Measurements from ENCODE around the gene ADSS1. TPM values are rescaled to one million over a fixed set of nuclear protein-coding genes. Genes with fewer than 3 reads are reported as not detected.

ADSS1 gene
- total RNA-seq, 1 donor: 4.8 TPM

- DNase-seq (ENCODE audit: low read depth): no peak
- H3K4me3 ChIP-seq (ENCODE audit: low read depth, low read length): no peak overlapping the region
- TF ChIP-seq CTCF (IDR thresholded peaks at IDR 0.05; ENCODE audit: insufficient read depth, low read length): no peak
These were observed 18.5 kb upstream of the ADSS1 start for GRCh38 chr14:104705340-104706047.

DNA sequence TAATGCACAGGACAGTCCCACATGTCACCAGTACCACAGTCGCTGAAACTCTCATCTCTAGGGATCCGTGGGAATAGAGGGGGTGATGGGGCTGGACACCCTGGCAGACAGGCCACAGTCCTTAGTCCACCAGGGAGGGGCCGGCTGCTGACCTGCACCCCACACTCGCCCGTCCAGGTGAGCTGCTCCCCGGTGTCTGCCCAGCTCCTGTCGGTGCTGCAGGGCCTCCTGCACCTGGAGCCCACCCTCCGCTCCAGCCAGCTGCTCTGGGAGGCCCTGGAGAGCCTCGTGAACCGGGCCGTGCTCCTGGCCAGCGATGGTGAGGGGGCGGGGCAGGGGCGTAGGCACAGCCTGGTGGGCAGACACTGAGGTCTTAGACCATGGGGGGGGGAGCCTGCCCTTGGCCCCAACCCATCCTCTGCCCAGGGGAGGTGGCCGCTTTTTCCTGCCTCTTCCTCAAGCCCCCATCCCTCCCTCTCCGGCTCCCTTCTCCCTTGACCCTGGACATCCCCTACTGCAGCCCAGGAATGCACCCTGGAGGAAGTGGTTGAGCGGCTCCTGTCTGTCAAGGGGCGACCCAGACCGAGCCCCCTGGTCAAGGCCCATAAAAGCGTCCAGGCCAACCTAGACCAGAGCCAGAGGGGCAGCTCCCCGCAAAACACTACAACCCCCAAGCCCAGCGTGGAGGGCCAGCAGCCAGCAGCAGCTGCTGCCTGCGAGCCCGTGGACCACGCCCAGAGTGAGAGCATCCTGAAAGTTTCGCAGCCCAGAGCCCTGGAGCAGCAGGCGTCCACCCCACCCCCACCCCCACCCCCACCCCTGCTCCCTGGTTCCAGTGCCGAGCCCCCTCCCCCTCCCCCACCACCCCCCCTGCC is 17.1 kb upstream of the ADSS1 start:
- no peak overlapping the region for H3K4me3 ChIP-seq (ENCODE audit: low read depth, low read length)
- DNase-seq (ENCODE audit: low read depth): no peak
- TF ChIP-seq CTCF (IDR thresholded peaks at IDR 0.05; ENCODE audit: insufficient read depth, low read length): no peak

GRCh38 chr14:104707608-104708595 is 16.1 kb upstream of the ADSS1 start:
- no peak for TF ChIP-seq CTCF (IDR thresholded peaks at IDR 0.05; ENCODE audit: insufficient read depth, low read length)
- no peak overlapping the region for H3K4me3 ChIP-seq (ENCODE audit: low read depth, low read length)
- no peak for DNase-seq (ENCODE audit: low read depth)

DNA sequence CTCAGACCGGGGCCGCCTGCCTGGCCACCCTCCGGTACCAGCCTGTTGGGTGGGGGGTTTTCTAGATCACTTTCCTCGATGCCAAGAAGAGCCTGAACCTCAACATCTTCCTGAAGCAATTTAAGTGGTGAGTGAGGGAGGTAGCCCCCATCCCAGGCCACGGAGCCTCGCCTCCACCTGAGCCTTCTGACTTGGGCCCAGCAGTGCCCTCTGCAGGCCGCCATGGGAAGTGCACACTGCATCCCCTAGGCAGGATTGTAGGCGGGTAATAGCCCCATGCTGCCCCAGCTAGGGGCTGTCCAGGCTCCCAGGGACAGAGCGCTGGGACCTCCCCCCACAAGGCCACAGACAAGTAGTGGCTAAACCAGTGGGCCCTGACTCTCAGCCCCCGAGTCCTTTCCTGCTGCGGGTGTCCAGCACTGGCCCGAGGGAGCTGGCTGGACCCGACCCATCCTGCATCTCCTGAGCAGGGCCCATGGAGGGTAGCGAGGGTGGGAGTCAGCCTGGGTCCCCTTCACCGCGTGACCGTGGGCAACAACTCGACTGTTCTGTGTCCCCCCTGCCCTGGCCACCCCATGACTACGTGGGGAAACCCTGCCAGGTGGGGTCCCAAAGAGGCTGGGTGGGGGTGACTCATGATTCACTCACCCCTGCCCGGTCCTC is 15.3 kb upstream of the ADSS1 start:
- peak; percentile 98 for TF ChIP-seq CTCF (IDR thresholded peaks at IDR 0.05; ENCODE audit: insufficient read depth, low read length)
- DNase-seq (ENCODE audit: low read depth): peak; percentile 60
- H3K4me3 ChIP-seq (ENCODE audit: low read depth, low read length): no peak overlapping the region

DNA sequence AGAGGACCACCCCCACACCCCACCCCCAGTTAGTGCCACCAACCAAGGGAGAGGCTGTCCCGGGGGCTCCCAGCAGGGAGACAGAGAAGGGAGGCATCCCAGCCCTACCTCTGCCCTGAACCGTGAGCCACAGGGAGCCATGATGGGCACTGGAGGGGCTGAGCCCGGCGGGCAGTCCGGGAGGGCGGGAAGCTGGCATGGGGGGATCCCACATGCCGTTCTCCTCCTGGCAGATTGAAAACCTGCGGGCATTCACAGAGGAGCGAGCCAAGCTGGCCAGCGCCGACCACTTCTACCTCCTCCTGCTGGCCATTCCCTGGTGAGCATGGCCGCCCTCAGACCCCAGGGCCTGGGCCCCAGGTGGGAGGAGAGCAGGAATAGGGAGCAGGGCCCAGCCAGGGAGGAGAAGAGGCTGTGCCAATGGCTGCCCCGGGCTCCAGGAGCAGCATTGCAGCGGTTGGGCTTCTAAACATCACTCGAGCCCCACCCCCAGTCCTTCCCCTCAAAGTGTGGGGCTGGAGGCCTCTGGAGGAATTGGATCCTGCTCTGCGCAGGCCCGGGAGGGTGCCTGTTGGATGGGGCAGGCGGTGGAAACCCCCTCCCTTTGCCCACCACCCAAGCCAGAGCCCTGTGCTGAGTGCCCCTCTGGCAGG is 14.5 kb upstream of the ADSS1 start:
- TF ChIP-seq CTCF (IDR thresholded peaks at IDR 0.05; ENCODE audit: insufficient read depth, low read length): no peak
- no peak overlapping the region for H3K4me3 ChIP-seq (ENCODE audit: low read depth, low read length)
- no peak for DNase-seq (ENCODE audit: low read depth)

Measured in fibroblast of the aortic adventitia (primary cell).